ENCODE results near the gene MCRIP2.

The MCRIP2 gene

DNA sequence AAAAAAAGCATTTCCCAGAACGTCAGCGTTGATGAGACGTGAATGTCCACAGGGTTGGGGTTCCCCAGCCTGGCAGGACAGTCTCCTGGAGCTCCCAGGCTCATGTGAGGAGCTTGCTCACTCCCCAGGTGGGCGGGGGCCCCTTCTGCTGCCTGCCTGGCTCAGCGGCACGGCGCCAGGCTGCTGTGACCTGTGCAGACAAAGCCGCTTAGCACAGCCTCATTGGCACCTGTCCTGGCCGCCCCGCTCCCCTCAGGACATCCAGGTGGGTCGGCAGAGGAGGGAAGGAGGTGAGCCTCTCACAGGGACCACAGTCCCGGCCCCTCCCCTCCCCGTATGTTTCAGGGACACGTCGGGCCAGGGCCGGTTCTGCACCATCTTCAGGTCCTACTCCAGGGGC is 23.8 kb upstream of the MCRIP2 start:
- DNase-seq: no peak

GRCh38 chr16:619476-620100 is 22.0 kb upstream of the MCRIP2 start:
- DNase-seq: no peak

GRCh38 chr16:620700-621525 is 20.7 kb upstream of the MCRIP2 start:
- DNase-seq: no peak

DNA sequence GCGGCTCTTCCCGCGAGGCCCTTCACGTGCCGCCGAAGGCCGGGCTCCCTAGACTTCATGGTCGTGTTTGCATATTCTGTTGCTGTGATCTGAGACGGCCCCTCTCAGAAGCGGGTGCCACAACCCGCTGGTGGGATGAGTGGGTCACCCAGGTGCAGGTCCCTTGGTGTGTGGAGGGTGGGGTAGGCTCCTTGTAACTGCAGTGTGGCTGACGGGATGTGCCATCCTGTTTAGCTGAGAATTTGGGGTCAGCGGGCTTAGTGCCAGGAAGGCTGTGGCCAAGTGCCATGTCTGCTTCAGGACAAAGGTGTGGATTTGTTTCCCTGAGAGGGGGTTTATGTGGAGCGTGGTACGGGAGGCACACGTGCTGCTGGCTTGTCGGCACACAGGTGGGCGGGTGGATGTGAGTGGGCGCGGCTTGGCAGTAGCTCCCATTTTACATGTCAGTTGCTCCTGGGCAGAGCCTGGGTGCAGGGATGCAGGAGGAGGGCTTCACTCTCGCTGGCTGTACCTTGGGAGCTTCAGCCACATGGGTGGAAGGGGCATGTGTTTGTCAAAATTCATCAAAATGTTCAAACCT is 20.0 kb upstream of the MCRIP2 start:
- no peak for DNase-seq

DNA sequence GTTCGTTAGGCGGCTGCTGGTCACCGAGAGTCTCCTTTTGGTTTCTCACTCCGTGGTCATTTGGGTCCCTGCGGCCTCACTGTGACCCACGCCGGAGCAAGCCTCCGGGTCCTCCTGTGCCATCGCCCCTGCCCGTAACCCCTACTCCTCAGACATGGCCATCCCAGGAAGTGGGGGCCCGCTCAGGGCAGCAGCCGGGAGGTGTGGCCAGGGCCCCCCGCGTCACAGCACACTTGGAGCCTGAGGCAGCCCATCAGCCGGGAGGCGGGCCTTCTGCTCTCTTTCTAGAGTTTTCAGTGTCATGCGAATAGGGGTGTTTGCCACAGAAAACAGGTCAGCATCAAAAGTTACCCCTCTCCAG is 18.7 kb upstream of the MCRIP2 start:
- DNase-seq: no peak

DNA sequence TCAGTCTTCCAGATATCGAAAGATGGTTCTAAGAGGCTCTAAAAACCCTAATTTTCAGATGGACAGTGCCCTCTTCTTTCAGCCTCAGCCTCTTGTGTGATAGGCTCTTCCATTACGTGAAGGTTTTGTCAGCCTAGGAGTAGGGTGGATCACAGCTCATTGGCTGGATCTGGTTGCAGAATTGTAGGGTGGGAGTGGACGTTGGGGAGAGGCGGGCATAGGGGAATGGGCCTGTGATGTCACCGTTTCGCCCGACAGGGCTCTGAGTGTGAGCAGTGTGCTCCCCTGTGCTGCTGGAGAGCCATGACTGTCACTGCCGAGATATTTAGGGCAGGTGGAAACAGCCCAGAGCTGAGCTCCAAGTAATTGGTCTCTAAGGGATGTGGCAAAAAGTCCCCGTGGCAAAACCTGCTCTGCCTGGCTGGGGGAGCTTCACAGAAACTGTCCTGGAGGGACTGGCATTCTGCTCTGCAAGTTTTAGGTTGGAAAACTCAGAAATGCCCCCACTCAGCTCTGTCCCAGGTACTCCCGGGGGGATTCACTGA is 17.0 kb upstream of the MCRIP2 start:
- DNase-seq: no peak

GRCh38 chr16:625117-625976 is 16.3 kb upstream of the MCRIP2 start:
- DNase-seq: no peak

DNA sequence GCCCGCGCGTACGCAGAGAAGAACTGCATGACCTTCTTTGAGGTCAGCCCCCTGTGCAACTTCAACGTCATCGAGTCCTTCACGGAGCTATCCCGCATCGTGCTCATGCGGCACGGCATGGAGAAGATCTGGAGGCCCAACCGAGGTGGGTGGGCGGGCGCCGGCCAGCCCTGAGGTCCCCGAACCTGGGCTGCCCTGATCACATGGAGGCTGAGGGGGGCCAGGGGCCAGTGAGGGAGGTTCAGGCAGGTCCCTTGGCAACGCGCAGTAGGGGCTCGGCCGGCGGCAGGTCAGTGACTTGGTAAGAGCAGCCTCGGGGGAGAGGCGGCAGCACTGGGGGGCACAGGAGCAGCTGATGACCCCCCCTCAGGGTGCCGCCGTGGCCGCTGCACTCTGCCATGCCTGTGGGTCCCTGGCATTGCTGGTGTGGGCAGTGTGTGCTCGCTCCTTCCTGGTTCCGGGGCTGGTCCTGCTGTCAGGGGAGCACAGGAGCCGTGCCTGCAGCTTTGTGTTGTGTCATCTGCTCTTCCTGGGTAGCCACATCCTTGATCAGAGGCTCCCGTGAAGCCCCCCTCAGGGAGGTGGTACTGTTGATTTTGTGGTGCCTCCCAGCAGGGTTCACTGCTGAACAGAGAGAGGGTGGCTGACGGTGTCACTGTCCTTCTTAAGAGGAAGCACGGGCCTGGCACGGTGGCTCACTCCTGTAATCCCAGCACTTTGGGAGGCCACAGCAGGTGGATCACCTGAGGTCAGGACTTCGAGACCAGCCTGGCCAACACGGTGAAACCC is 15.5 kb upstream of the MCRIP2 start:
- DNase-seq: no peak

GRCh38 chr16:626787-627453 is 14.7 kb upstream of the MCRIP2 start:
- no peak for DNase-seq

DNA sequence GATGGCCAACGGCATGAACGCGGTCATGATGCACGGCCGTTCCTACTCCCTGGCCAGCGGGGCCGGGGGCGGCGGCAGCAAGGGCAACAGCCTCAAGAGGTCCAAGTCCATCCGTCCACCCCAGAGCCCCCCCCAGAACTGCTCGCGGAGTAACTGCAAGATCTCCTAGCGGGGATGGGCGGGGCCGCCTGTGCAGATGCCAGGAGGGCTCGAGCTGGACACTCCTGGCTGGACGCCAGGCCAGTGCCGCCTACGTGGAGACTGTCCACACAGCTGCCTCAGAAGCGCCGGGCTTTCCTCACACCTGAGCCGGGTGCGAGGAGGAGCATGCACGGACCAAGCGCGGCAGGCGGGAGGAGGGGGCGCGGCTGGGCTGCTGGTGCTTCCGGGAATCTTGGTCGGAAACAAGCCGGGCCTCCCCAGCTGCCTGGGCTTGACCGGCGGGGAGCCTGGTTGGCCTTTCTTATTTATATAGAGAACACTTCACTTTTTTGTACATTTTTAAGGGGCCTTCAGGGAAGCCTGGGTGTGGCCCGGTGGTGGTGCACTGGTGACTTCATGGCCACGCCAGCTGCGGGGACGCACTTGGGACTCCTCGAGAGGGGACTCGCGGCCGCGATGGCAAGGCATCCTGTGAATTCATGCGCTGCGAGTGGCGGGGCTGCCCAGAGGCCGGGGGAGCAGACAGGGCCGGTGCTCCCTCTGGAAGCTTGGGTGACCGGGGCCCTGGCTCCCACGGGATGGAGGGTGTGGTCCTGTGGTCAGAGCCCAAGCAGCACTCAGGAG is 14.0 kb upstream of the MCRIP2 start:
- no peak for DNase-seq

- DNase-seq: no peak
Observed at GRCh38 chr16:628321-629061, 13.1 kb upstream of the MCRIP2 start.

DNA sequence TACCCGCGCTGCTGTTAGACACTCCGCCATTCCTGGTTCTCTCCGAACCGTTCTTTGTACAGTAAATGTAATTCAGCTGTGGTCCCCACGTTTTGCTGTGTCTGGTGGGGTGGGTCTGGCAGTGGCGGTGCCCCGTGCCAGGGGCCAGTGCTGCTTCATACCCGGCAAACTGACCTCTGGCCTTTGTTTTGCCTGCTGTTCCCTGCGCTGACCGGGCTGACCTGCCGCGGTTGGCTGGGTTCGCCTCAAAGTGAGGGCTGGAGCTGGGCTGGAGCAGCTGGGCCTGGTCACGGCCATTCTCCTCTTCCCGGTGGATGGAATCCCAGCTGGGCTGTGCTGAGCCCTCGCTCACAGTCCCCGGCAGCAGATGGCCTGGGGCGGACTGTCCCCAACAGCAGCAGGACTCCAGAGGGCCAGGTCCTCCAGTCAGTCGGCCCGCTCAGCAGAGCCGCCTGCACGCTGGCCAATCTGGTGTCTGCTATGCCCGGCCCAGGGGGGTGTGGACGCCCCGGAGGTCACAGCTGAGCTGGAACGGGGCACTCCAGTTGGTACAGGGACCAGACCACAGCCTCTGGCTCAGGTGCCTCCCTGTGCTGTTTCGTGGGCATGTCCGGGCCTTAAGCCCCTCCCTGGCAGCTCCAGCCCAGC is 12.3 kb upstream of the MCRIP2 start:
- DNase-seq: no peak

DNA sequence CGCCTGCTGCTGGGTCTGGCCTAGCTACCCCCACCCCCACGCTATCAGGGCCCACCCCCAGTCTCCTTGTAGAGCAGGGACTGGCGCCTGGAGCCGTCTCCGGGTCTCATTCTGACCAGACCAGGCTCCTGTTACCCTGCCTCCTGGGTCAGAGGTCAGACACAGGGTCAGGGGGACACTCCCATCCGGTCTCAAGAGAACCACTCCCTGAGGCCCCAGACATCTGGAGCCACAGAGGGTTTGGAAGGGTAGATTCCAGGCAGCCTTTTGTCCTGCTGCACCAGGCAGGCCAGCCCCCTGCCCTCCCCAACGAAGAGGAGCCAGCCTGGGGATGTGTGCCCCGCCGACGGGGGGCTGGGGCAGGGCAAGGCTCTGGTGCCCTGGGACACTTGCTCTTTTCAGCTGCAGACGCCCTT is 11.8 kb upstream of the MCRIP2 start:
- DNase-seq: no peak

GRCh38 chr16:630249-630814 is 11.3 kb upstream of the MCRIP2 start:
- DNase-seq: no peak

GRCh38 chr16:630815-631405 is 10.7 kb upstream of the MCRIP2 start, which contains the start of gene WFIKKN1:
Gene WFIKKN1, plus strand, starts transcription at chr16:630985. Its CDS starts 269 bp downstream, at chr16:631254.
- no peak for DNase-seq

DNA sequence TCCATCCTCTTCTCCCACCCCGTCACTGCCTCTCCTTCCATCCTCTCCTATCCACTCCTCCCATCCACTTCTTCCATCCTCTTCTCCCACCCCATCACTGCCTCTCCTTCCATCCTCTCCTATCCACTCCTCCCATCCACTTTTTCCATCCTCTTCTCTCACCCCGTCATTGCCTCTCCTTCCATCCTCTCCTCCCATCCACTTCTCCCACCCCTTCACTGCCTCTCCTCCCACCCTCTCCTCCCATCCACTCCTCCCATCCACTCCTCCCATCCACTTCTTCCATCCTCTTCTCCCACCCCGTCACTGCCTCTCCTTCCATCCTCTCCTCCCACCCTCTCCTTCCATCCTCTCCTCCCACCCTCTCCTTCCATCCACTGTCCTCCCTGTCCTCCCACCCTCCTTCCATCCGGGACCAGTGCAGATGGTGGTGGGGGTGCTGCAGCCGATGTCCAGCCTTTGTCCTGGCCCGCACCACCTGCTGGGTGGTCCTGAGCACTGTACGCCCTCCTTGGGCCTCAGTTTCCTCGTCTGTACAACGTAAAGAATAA is 9.7 kb upstream of the MCRIP2 start:
- DNase-seq: no peak

DNA sequence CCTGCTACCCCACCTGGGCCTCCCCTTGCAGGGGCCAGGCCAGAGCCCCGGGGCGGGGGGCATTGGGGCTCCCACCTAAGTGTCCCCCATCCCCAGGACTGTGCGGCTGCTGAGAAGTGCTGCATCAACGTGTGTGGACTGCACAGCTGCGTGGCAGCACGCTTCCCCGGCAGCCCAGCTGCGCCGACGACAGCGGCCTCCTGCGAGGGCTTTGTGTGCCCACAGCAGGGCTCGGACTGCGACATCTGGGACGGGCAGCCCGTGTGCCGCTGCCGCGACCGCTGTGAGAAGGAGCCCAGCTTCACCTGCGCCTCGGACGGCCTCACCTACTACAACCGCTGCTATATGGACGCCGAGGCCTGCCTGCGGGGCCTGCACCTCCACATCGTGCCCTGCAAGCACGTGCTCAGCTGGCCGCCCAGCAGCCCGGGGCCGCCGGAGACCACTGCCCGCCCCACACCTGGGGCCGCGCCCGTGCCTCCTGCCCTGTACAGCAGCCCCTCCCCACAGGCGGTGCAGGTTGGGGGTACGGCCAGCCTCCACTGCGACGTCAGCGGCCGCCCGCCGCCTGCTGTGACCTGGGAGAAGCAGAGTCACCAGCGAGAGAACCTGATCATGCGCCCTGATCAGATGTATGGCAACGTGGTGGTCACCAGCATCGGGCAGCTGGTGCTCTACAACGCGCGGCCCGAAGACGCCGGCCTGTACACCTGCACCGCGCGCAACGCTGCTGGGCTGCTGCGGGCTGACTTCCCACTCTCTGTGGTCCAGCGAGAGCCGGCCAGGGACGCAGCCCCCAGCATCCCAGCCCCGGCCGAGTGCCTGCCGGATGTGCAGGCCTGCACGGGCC is 8.9 kb upstream of the MCRIP2 start:
- no peak for DNase-seq

All from stimulated activated CD4-positive, alpha-beta T cell treated with anti-CD3 and anti-CD28 coated beads, Interleukin-15, amount 100 ng/mL, for 24 hours (primary cell).